Activated CD4-positive, alpha-beta T cell treated with anti-CD3 and anti-CD28 coated beads, Interleukin-2, amount 10 ng/mL, durations not matched to agents 7 days and 5 days (primary cell): ENCODE results near the gene HPCA. TPM values are rescaled to one million over a fixed set of nuclear protein-coding genes. Genes with fewer than 3 reads are reported as not detected.
A peak's percentile ranks its signal among the peaks of the same experiment; 100 is the strongest.
"Not testable (repeated sequence)": the region's sequence is repeated elsewhere in the genome, so short reads cannot be mapped to it uniquely, and the experiment has no call there.

Source experiments
- CTCF ChIA-PET: fragments of 350-600 bp; sonication (Branson Sonifier 250); formaldehyde crosslinking; loops from one replicate; lab custom pipeline; 2021; ENCODE audit warnings: antibody characterized with exemption; lab: Charles Lee
- POLR2A ChIA-PET: fragments of 350-600 bp; sonication (Branson Sonifier 250); formaldehyde crosslinking; loops from one replicate; lab custom pipeline; 2021; ENCODE audit warnings: antibody characterized with exemption; lab: Charles Lee
- DNase-seq: peaks from one replicate; pipeline ENCODE4 v3.0.0-alpha.2; 2020
- H3K27ac Mint-ChIP-seq: one replicate; pipeline ENCODE4 v1.8.0; 2021; ENCODE audit warnings: mild to moderate bottlenecking, moderate library complexity, mixed read lengths
- H3K27me3 Mint-ChIP-seq: one replicate; pipeline ENCODE4 v1.8.0; 2021; ENCODE audit warnings: mixed read lengths
- H3K36me3 Mint-ChIP-seq: one replicate; pipeline ENCODE4 v1.8.0; 2021; ENCODE audit warnings: low read depth, mixed read lengths
- H3K4me1 Mint-ChIP-seq: one replicate; pipeline ENCODE4 v1.8.0; 2021; ENCODE audit warnings: mixed read lengths
- H3K4me3 Mint-ChIP-seq: one replicate; pipeline ENCODE4 v1.8.0; 2021; ENCODE audit warnings: mild to moderate bottlenecking, moderate library complexity, mixed read lengths
- H3K9me3 Mint-ChIP-seq: one replicate; pipeline ENCODE4 v1.8.0; 2021; ENCODE audit warnings: mixed read lengths
- total RNA-seq, 2 experiments: library from RNA; stranded (reverse); gene quantifications; one replicate each; pipeline ENCODE4 v1.2.3, GENCODE V29; 2021

The HPCA gene
- total RNA-seq, 2 experiments from 2014 or later = not detected

DNA sequence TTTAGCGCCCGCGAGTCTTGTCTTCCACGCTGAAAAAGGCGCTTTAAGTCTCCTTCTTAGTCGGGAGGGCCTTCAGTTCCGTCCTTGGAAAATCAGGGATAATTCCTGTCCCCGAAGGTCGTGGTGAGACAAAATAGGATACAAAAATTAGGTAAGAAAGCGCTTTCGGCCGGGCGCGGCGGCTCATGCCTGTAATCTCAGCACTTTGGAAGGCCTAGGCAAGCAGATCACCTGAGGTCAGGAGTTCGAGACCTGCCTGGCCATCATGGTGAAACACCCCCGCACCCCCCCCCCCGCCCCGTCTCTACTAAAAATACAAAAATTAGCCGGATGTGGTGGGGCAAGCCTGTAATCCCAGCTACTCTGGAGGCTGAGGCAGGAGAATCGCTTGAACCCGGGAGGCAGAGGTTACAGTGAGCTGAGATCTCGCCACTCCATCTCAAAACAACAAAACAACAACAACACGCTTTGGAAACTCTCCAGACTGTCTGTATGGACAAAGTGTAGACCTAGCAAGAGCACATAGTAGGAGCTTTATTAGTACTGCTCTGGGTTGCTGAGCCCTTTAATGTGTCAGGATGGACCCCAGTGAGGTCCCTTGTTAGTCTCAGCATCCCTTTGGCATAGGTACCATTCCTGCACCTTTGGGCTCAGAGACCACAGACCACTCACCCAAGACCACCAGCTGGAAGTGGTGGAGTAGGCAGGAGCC lies 15.7 kb downstream of the HPCA start:
- no peaks in the 10 kb centered on the region for H3K9me3 Mint-ChIP-seq
- H3K36me3 Mint-ChIP-seq = no peaks in the 10 kb centered on the region
- DNase-seq = no peak
- peak overlapping the region; percentile 56 for H3K4me3 Mint-ChIP-seq
- H3K27me3 Mint-ChIP-seq = peaks cover 57% of the 10 kb centered on the region
- ChIA-PET CTCF (interaction anchor here (0.6 to 1.6 kb wide), 4 partner anchors 17 to 72 kb away, joined by 3 read pairs; no protein-coding TSS in a partner anchor), POLR2A (no interaction called here)
- no peak overlapping the region for H3K27ac Mint-ChIP-seq
- peaks cover 5% of the 10 kb centered on the region for H3K4me1 Mint-ChIP-seq

DNA sequence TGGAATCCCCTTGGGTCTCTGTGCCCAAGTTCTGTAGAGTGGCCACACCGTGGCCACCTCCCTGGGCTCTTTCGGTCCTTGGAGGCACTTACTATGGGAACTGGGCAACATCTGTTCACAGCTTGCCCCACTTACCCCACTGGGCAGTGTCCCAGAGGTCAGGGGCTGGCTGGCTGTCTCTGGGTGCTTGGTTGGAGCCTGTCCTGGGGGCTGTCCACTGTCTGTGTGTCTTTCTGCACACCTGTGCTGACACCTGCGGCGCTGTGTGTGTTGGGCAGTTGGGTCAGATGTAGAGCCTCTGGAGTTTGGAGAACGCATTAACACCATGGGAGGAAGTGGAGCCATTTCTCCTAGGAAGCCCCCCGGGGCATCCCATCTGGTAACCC lies 16.2 kb downstream of the HPCA start:
- Mint-ChIP-seq H3K36me3 (no peaks in the 10 kb centered on the region), H3K4me1 (peaks cover 5% of the 10 kb centered on the region), H3K4me3 (peak overlapping the region; percentile 14), H3K27ac (no peak overlapping the region), H3K27me3 (peaks cover 57% of the 10 kb centered on the region), H3K9me3 (no peaks in the 10 kb centered on the region)
- ChIA-PET CTCF (interaction anchor here (0.6 to 1.6 kb wide), 5 partner anchors 17 to 72 kb away, joined by 3 to 4 read pairs (median 3); no protein-coding TSS in a partner anchor), POLR2A (no interaction called here)
- no peak for DNase-seq

DNA sequence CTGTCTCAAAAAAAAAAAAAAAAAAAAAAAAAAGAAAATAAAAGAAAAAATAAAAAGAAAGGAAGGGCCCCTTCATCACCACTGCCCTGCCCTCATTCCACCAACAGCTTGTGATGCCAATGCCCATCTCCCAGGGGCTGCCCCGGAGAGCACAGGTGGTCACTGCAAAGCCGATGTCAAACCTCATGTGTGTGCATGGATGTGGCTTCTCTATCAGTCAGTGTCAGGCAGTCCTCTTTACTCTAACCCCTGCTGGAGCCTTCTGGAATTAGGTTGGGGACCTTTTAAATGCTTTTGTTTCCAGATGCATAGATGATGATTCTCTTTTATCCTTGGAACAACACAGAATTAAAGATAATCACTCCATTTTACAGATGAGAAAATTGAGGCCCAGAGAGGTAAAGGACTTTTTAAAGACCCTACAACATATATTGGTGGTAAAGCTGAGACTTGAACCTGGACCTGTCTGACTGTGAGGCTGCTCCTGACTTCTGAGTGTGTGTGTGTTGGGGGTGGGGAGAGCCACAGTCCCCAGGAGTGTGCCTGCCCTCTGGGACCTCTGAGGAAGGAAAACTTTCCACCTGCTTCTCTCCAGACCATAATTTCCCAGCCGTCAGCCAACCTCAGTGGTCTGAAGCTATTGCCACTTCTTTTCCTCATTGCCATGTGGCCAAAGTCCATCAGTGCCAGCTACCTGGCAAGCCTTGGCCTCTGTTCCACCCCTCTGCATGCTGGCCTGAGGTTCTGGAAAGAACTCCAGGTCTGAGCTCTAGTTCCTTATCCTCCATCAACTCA lies 17.9 kb downstream of the HPCA start:
- Mint-ChIP-seq H3K4me1 (peaks cover 5% of the 10 kb centered on the region), H3K36me3 (no peaks in the 10 kb centered on the region), H3K4me3 (no peak overlapping the region), H3K27me3 (peaks cover 50% of the 10 kb centered on the region), H3K27ac (no peak overlapping the region), H3K9me3 (no peaks in the 10 kb centered on the region)
- CTCF ChIA-PET = interaction anchor here (0.6 to 1.6 kb wide), 6 partner anchors 9 to 580 kb away, joined by 3 to 7 read pairs (median 3); no protein-coding TSS in a partner anchor
- no peak for DNase-seq
- POLR2A ChIA-PET = no interaction called here

DNA sequence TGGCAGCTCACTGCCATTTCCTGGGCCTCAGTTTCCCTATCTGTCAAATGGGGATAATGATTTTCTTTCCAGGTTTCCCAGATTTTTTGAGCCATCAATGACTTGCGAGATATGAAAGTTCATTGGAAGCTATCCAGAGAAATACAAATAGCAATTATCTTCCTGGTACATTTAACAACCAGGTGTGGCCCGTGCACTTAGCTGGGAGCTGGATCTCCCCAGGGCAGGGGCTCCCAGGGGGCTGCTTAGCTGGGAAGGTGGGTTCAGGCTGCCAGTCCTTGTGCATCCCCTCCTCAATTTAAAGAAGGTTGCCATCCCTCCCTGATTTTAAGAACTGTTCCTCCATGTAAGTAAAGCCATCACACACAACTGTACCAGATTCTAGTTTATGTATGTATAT lies 18.5 kb downstream of the HPCA start:
- Mint-ChIP-seq H3K9me3 (no peaks in the 10 kb centered on the region), H3K4me1 (peaks cover 5% of the 10 kb centered on the region), H3K36me3 (no peaks in the 10 kb centered on the region), H3K4me3 (no peak overlapping the region), H3K27me3 (peaks cover 47% of the 10 kb centered on the region), H3K27ac (no peak overlapping the region)
- ChIA-PET CTCF (interaction anchor here (0.6 to 1.6 kb wide), 5 partner anchors 10 to 580 kb away, joined by 3 to 7 read pairs (median 3); no protein-coding TSS in a partner anchor), POLR2A (no interaction called here)
- DNase-seq = no peak

DNA sequence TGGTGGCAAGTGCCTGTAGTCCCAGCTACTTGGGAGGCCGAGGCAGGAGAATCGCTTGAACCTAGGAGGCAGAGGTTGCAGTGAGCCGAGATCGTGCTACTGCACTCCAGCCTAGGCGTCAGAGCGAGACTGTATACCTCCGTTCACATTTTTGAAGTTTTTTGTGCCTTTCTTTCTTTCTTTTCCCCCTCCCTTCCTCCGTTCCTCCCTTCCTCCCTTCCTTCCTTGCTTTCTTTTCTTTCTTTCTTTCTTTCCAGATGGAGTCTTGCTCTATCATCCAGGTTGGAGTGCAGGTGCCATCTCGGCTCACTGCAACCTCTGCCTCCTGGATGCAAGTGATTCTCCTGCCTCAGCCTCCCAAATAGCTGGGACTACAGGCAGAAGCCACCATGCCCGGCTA lies 19.3 kb downstream of the HPCA start:
- H3K4me3 Mint-ChIP-seq, H3K36me3 Mint-ChIP-seq, POLR2A ChIA-PET, DNase-seq, H3K4me1 Mint-ChIP-seq, H3K9me3 Mint-ChIP-seq, H3K27ac Mint-ChIP-seq: not testable (repeated sequence)
- peaks cover 44% of the 10 kb centered on the region for H3K27me3 Mint-ChIP-seq
- CTCF ChIA-PET = interaction anchor here (0.7 to 1.6 kb wide), 2 partner anchors 13 to 194 kb away, joined by 3 to 7 read pairs; no protein-coding TSS in a partner anchor

DNA sequence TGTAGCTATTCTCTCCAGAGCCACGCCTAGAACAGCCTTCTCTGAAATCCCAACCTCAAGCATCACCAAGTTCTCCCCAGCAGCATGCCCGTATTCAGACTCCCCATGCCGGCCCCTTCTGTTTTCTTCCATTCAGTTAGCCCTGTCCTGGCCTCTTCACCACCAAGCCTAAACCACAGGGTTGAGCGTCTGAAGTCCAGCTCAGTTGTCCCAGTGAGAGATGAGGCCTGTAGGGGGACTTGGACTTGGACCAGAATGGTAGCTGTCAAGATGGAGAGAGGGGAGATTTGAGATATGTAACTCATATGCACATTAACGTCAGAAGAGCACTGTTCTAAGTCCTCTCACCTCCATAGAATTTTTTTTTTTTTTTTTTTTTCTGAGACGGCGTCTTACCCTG lies 20.4 kb downstream of the HPCA start:
- Mint-ChIP-seq H3K4me1 (peaks cover 4% of the 10 kb centered on the region), H3K27ac (no peak overlapping the region), H3K4me3 (no peak overlapping the region), H3K9me3 (no peaks in the 10 kb centered on the region), H3K27me3 (peaks cover 39% of the 10 kb centered on the region), H3K36me3 (no peaks in the 10 kb centered on the region)
- CTCF ChIA-PET = interaction anchor here (1.1 kb wide), 1 partner anchor 10 kb away, joined by 3 read pairs; no protein-coding TSS in a partner anchor
- no peak for DNase-seq
- POLR2A ChIA-PET = no interaction called here

DNA sequence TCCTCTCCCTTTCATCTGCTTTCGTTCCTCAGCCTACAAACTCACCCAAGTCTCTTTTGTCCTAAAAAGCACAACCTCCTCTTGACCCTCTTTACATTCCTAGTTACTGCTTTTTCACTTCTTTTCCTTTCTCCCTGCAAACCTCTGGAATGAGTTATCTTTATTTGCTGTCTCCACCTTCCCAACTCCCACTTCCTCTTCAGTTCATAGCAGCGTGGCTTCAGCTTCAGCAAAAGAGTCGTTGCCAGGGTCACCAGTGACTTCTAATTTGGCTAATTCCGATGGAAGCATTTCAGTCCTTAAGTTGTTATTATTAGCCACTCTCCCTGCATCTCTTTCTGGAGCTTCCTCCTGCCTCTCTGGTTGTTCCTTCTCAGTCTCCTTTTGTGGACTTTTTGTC lies 21.1 kb downstream of the HPCA start:
- Mint-ChIP-seq H3K27ac (no peak overlapping the region), H3K27me3 (peaks cover 33% of the 10 kb centered on the region), H3K4me1 (no peaks in the 10 kb centered on the region), H3K9me3 (no peaks in the 10 kb centered on the region), H3K36me3 (no peaks in the 10 kb centered on the region), H3K4me3 (no peak overlapping the region)
- no peak for DNase-seq
- ChIA-PET CTCF (interaction anchor here (0.8 to 1.4 kb wide), 2 partner anchors 10 to 220 kb away, joined by 3 read pairs; no protein-coding TSS in a partner anchor), POLR2A (interaction anchor here (0.7 kb wide), 1 partner anchor 65 kb away, joined by 6 read pairs; no protein-coding TSS in a partner anchor)

DNA sequence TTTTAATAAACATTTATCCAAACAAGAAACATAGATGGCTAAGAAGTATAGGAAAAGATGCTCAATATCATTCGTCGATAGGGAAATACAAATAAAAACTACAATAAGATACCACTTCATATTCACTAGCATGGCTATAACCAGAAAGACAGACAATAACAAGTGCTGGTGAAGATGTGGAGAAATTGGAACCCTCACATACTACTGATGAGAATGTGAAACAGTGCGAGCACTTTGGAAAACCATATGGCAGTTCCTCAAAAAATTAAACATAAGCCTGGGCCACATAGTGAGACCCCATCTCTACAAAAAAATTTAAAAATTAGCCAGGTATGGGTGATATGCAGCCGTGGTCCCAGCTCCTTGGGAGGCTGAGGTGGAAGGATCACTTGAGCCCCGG lies 24.0 kb downstream of the HPCA start:
- H3K27ac Mint-ChIP-seq = no peak overlapping the region
- CTCF ChIA-PET = no interaction called here
- POLR2A ChIA-PET = interaction anchor here (0.6 kb wide), 1 partner anchor 122 kb away, joined by 3 read pairs; no protein-coding TSS in a partner anchor
- H3K4me3 Mint-ChIP-seq = no peak overlapping the region
- DNase-seq = no peak
- peaks cover 18% of the 10 kb centered on the region for H3K27me3 Mint-ChIP-seq
- H3K9me3 Mint-ChIP-seq = no peaks in the 10 kb centered on the region
- no peaks in the 10 kb centered on the region for H3K4me1 Mint-ChIP-seq
- H3K36me3 Mint-ChIP-seq = no peaks in the 10 kb centered on the region

DNA sequence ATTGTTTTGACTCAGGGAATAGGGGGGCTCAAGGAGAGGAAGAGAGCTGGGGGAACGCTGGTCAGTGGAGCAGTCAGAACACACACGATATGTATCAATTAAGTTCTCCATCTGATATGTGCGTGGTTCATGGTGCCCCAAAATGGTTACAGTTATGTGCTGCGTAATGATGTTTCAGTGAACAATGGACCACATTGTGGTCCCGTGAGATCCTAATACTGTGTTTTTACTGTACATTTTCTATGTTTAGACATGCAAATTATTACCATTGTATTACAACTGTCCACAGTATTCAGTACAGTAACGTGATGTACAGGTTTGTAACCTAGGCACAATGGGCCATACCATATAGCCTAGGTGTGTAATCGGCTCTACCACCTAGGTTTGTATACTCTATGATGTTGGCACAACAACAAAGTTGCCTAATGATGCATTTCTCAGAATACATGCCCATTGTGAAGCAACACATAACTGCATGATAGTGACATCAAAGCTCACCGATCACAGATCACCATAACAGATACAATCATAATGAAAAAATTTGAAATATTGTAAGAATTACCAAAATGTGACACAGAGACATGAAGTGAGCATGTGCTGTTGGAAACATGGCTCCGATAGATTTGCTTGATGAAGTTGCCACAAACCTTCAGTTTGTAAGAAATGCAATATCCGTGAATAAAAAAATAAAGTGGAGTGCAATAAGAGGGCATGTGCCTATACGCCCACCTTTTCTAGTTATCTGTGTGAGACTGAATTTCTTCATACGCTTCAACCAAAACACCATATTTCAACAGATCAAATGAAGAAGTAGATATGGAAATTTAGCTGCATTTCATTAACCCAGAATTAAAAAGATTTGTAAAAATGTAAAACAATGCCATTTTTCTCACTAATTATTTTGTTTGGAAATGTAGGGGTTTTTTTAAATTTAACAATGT lies 29.7 kb downstream of the HPCA start:
- Mint-ChIP-seq H3K4me1 (peaks cover 16% of the 10 kb centered on the region), H3K4me3 (no peak overlapping the region), H3K36me3 (no peaks in the 10 kb centered on the region), H3K27me3 (peaks cover 27% of the 10 kb centered on the region), H3K27ac (no peak overlapping the region), H3K9me3 (no peaks in the 10 kb centered on the region)
- CTCF ChIA-PET = interaction anchor here (1.2 kb wide), 1 partner anchor 12 kb away, joined by 3 read pairs; no protein-coding TSS in a partner anchor
- DNase-seq = no peak
- POLR2A ChIA-PET = no interaction called here

DNA sequence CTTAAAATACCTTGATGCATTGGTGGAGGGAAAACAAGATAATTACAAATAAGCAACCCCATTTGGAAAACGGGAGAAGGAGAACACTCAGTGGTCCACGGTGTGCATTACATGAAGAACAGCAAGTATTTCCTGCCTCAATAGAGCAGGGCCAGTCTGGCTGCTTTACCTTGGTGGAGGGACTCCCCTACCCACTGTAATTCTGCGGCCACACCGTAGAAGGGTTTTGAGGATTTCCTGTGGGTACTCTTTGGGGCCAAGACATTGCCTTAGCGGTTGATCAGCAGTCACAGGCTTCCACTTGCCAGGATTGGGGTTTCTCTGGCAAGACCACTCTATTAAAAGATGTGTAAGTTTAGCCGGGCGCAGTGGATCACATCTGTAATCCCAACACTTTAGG lies 31.2 kb downstream of the HPCA start:
- no peaks in the 10 kb centered on the region for H3K36me3 Mint-ChIP-seq
- POLR2A ChIA-PET = no interaction called here
- peak; percentile 29 for DNase-seq

DNA sequence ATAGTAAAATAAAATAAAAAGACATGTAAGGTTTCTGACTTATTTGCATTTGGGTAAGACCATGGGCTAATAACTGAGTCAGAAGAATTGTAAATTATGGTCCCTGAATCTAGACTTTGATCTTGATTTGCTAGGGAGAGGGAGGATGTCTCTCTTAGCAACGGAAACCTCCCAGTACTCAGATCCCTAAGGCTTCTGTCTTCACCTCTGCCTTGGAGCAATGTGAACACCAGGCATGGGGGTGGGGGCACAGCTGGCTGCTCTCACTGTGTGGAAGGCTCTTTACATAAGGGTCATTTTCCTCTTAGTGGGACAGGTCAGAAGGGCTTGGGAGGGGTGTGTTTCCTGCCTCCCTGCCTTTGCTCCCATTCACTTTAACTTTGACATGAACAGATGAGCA lies 31.9 kb downstream of the HPCA start:
- POLR2A ChIA-PET = no interaction called here
- Mint-ChIP-seq H3K27me3 (peaks cover 36% of the 10 kb centered on the region), H3K36me3 (no peaks in the 10 kb centered on the region), H3K4me3 (no peak overlapping the region), H3K9me3 (no peaks in the 10 kb centered on the region), H3K4me1 (peaks cover 16% of the 10 kb centered on the region), H3K27ac (no peak overlapping the region)
- CTCF ChIA-PET = no interaction called here
- DNase-seq = no peak

More for the DNA sequence above, 31.2 kb downstream of the HPCA start:
- Mint-ChIP-seq H3K4me1 (peaks cover 16% of the 10 kb centered on the region), H3K27ac (no peak overlapping the region), H3K9me3 (no peaks in the 10 kb centered on the region), H3K4me3 (no peak overlapping the region), H3K27me3 (peaks cover 31% of the 10 kb centered on the region)
- CTCF ChIA-PET = interaction anchor here (0.5 to 1.2 kb wide), 3 partner anchors 10 to 61 kb away, joined by 3 read pairs; no protein-coding TSS in a partner anchor
